CD4-positive, alpha-beta T cell treated with Interleukin-6 for 4 hours (primary cell): ENCODE data around the gene VMA21.

Experiments
- DNase-seq: peaks from one replicate; pipeline ENCODE4 v3.0.0-alpha.2; 2020; ENCODE audit warnings: mixed read lengths

Gene VMA21, protein sequence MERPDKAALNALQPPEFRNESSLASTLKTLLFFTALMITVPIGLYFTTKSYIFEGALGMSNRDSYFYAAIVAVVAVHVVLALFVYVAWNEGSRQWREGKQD

DNA sequence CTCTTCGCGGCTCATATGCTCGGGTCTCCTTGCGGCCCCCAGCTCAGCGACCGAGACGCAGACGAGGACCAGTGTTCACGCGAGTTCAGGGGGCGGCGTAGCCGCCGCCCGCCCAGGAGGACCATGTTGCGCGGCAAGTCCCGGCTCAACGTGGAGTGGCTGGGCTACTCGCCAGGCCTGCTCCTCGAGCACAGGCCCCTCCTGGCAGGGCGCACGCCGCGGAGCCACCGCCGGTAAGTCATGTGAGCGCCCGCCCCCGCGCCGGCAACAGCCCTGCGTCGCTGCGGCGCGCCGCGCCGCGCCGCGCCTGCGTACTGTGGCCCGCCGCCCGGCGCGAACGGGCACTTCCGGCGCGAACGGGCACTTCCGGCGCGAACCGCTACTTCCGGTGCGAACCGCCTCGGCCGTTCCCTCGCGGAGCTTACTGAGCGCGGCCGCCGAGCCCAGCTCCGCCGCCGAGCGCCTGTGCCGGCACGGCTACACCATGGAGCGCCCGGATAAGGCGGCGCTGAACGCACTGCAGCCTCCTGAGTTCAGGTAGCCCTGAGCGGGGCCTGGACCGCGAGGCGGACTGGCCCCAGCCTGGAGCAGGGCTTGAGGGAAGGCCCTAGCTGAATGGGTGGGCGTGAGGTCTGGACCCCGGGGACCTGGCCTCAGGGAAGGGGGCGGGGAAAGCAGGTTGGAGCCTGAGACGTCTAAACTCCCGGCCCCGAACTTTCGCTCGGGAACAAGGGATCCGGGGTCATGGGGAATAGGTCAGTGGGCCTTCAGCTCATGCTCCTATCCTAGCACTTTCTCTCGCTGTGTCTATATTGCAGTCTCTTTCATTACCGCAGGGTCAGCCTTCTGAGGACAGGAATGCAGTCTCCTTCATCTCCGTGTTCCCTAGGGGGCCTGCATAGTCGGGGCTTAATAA, at the start of gene VMA21:
Gene VMA21, plus strand, starts transcription at position 382 of the 916 bp plus-strand sequence. Its CDS starts 103 bp downstream, at position 485.
- peak; percentile 83 for DNase-seq

DNA sequence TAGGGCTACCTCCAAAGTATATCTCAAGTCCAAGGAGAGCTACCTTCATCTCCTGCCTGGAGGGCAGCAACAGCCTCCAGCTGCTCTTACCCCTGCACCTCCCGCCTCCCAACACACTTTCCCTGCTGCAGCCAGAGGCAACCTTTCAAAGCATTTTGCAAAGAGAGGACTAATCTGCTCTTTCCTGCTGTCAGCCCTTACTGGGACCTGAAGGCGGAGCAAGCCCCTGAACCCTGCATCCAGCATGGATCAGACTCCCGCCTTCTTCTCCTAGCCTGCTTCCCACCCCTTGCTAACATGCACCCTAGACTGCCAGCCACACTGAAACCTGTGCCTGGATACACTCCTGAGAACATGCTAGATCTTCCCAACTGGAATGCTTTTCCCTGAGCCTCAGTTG, 37.7 kb upstream of the VMA21 start:
- DNase-seq = no peak

DNA sequence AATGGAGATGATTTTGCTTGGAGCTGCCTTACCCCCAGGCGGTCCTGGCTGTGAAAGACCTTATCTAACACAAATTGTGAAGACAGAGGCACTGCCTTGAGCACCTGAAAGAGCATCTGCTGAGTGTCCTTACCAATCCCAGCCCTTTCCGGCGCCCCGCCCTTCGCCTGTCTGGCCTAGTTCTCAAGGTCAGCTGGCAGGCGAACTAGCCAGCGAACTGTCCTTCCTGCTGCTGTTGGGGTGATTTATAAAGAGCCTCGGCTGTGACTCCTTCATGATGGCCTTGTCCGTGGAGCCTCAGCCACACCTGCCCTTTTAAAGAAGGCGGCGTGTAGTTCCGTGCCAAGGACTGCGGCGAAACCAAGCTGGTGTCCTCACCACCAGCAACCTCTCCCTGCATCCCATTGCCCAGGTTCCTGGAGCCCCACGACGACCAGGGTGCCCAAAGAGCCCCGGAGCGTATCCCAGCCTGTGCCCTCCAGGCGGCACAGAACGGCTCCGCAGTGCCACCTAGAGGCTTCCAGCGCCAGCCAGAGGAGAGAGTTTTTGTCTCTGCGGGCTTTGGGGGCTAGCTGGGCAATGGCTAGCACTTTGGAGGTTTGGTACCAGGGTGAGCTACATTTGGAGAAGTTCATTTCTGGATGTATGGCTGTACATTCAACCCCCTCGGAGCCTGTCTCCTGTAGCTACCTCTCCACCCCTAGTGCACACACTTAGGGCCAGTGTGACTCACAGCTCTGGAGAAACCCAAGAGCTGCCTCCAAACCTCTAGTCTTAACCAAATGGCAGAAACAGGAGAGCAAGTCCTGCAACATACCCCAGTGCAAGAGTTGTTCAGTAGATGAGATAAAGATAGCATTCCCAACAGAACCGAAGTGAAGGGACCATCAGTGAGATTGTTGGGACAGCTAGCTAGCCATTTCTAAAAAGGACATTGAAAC, 36.8 kb upstream of the VMA21 start:
- peak; percentile 49 for DNase-seq

GRCh38 chrX:151363316-151363715, 33.7 kb upstream of the VMA21 start:
- DNase-seq = no peak

DNA sequence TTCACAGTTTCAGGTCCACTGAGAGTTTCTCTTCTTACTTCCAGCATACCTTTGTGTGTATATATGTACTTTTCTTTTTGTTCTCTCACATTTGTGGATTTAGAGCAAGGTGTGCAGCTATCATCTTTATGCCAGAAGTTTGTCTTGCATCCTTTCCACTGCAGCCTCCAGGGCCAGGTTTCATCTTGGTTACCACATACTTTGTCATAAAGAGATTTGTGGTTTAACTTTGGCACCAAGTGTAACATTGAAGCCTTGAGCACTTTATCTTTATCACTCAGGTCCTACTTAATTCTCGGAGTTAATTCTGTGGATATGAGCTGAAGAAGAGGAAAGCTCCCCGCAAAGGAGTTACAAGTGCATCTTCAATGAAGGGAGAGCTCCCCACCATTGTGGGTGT, 31.4 kb upstream of the VMA21 start:
- DNase-seq = no peak

- peak; percentile 9 for DNase-seq
Observed at GRCh38 chrX:151370906-151371305, 26.1 kb upstream of the VMA21 start.

GRCh38 chrX:151384807-151385206, 12.2 kb upstream of the VMA21 start:
- DNase-seq = no peak

GRCh38 chrX:151386838-151387459, 10.1 kb upstream of the VMA21 start:
- no peak for DNase-seq

- no peak for DNase-seq
Observed at GRCh38 chrX:151391722-151392121, 5.3 kb upstream of the VMA21 start.

DNA sequence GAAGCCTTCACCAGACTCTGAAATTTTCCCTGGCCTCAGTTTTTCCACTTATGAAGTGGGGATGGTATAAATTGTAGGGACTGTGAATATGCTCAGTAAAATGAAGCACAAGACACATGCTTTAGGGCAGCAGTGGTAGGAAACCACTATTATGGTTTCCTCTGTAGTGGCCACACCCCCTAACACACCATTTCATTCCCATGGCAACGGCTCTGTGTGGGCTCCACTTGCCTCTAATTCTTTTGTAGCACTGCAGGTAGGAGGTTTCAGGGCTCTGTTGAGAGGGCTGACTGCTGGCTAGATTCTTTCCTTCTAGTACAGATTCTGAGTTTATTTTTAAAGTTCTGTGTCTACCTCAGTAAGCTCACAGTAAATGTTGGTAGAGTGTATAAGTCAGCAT, 3.5 kb upstream of the VMA21 start:
- DNase-seq = peak; percentile 63

GRCh38 chrX:151396042-151396824, 773 bp upstream of the VMA21 start:
- DNase-seq = peak; percentile 54

- no peak for DNase-seq
Observed at GRCh38 chrX:151397741-151398070, 700 bp downstream of the VMA21 start.

GRCh38 chrX:151398346-151398745, 1.3 kb downstream of the VMA21 start:
- no peak for DNase-seq

- no peak for DNase-seq
Observed at GRCh38 chrX:151402719-151403390, 5.8 kb downstream of the VMA21 start.

DNA sequence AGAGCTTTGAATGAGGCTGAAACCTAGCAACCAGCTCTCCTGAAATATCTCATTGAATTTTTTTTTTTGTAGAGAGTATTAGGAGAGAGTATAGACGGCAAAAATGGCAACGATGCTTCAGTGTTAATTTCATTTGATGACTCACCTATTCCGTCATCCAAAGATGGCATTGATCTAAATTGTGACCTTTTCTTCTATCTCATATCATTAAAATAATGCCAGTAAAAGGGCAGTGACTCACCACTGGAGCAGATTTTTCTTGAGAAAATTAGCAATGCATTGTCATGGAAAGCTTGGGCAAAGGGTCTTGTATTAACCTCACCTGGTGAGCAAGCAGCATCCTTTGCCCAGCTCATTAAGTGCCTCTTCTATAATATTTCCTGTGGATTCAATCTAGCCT, 19.6 kb downstream of the VMA21 start:
- no peak for DNase-seq

GRCh38 chrX:151419782-151420181, 22.8 kb downstream of the VMA21 start:
- DNase-seq = no peak

DNA sequence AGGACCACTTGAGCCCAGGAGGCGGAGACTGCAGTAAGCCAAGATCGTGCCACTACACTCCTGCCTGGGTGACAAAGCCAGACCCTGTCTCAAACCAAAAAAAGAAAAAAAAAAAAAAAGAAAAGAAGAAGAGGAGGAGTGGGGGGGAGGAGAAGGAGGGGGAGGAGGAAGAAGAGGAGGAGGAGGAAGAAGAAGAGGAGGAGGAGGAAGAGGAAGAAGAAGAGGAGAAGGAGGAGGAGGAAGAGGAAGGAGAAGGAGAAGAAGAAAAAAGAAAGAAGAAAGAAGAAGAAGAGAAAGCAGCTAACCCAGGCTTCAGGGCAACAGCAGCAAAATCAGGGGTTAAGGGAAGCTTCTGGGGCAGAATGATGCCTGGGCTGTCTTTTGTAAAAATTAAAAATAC, 27.5 kb downstream of the VMA21 start:
- no peak for DNase-seq

GRCh38 chrX:151448509-151448908, 51.5 kb downstream of the VMA21 start:
- DNase-seq = no peak

DNA sequence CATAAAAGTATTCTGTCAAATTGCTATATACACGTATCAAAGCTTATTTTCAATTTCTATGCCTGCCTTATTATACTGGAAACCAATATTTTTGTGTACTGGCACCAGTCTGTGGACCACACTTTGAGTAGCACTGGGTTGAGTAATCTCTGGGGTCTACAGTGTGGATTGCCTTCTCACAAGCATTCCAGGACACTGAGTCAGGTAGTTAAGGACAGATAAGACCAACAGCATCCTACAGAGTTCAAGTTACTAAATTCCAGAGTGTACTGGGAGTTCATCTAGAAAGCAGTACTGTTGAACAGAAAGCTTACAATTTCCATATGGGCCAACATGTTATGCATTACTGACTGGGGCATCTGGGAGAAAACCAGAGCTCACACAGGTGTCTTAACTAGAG, 61.8 kb downstream of the VMA21 start:
- no peak for DNase-seq
